MCF 10A (cell line): ENCODE results near the gene VPS37D. TPM values are rescaled to one million over a fixed set of nuclear protein-coding genes. Genes with fewer than 3 reads are reported as not detected.
"Not testable (repeated sequence)": the region's sequence is repeated elsewhere in the genome, so short reads cannot be mapped to it uniquely, and the experiment has no call there.

ENCODE experiments used
- BruUV-seq: library from RNA; stranded (reverse); fragments of 400-500 nt; replicated peaks from 2 replicates; lab custom pipeline; 2021; lab: Mats Ljungman, UMichigan
- CTCF ChIA-PET: fragments of 300-600 bp; sonication (Branson Sonifier 250); formaldehyde crosslinking; extraction: SDS; loops from one replicate; lab custom pipeline; 2021; ENCODE audit warnings: antibody characterized with exemption, inconsistent platforms; lab: Yijun Ruan, JAX
- POLR2A ChIA-PET: fragments of 300-600, 350-650 bp; sonication (Branson Sonifier 250); formaldehyde crosslinking; extraction: SDS; loops from one replicate; lab custom pipeline; 2020; ENCODE audit warnings: antibody characterized with exemption, inconsistent platforms; lab: Yijun Ruan, JAX
- DNase-seq: peaks from one replicate; pipeline ENCODE4 v3.0.0-alpha.2; 2018; ENCODE audit not compliant: unreplicated experiment
- H3K27ac Mint-ChIP-seq: one replicate; pipeline ENCODE4 v1.8.0; 2022; ENCODE audit warnings: mild to moderate bottlenecking, low read depth, mixed read lengths; ENCODE audit not compliant: unreplicated experiment
- H3K27me3 Mint-ChIP-seq: one replicate; pipeline ENCODE4 v1.8.0; 2022; ENCODE audit warnings: mixed read lengths; ENCODE audit not compliant: insufficient read depth, unreplicated experiment
- H3K36me3 Mint-ChIP-seq: one replicate; pipeline ENCODE4 v1.8.0; 2022; ENCODE audit warnings: mild to moderate bottlenecking, moderate library complexity, mixed read lengths; ENCODE audit not compliant: insufficient read depth, unreplicated experiment
- H3K4me1 Mint-ChIP-seq: one replicate; pipeline ENCODE4 v1.8.0; 2022; ENCODE audit warnings: mixed read lengths; ENCODE audit not compliant: insufficient read depth, unreplicated experiment
- H3K4me3 Mint-ChIP-seq: one replicate; pipeline ENCODE4 v1.8.0; 2022; ENCODE audit warnings: mild to moderate bottlenecking, moderate library complexity, mixed read lengths; ENCODE audit not compliant: unreplicated experiment
- H3K9me3 Mint-ChIP-seq: one replicate; pipeline ENCODE4 v1.8.0; 2022; ENCODE audit warnings: mixed read lengths; ENCODE audit not compliant: unreplicated experiment
- CTCF ChIP-seq: fragments of 200-600 bp; IDR thresholded peaks from one replicate; pipeline ENCODE4 v1.8.0; 2022; ENCODE audit warnings: antibody characterized with exemption, mild to moderate bottlenecking; ENCODE audit not compliant: unreplicated experiment
- intact Hi-C: fragments of 100-400 bp; cut with micrococcal nuclease; formaldehyde crosslinking; loops from 2 replicates; pipeline ENCODE4 v1.14.1; 2022
- total RNA-seq: library from RNA; stranded (reverse); gene quantifications from 2 replicates; pipeline ENCODE4 v1.2.3, GENCODE V29; 2022

VPS37D gene
- total RNA-seq, 1 experiment from 2014 or later, result 0.44 TPM

GRCh38 chr7:73659983-73660382 is 7.6 kb upstream of the VPS37D start:
- DNase-seq, result no peak
- H3K27ac Mint-ChIP-seq, result no peak overlapping the region
- intact Hi-C loops, result no loop called here
- H3K27me3 Mint-ChIP-seq, result peaks cover 19% of the 10 kb centered on the region
- H3K4me1 Mint-ChIP-seq, result peaks cover 6% of the 10 kb centered on the region
- no TSS peak for BruUV-seq
- ChIA-PET POLR2A (no interaction called here), CTCF (interaction anchor here (0.9 to 2.3 kb wide), 2 partner anchors 30 to 53 kb away, joined by 3 to 9 read pairs; no protein-coding TSS in a partner anchor)
- H3K36me3 Mint-ChIP-seq, result no peaks in the 10 kb centered on the region
- no peak overlapping the region for H3K4me3 Mint-ChIP-seq
- H3K9me3 Mint-ChIP-seq, result no peaks in the 10 kb centered on the region
- TF ChIP-seq CTCF, result no peak

GRCh38 chr7:73660594-73660993 is 7.0 kb upstream of the VPS37D start:
- CTCF ChIA-PET, H3K36me3 Mint-ChIP-seq, H3K4me3 Mint-ChIP-seq, POLR2A ChIA-PET, H3K9me3 Mint-ChIP-seq, H3K27ac Mint-ChIP-seq, BruUV-seq, intact Hi-C loops: not testable (repeated sequence)
- peaks cover 11% of the 10 kb centered on the region for H3K4me1 Mint-ChIP-seq
- peaks cover 19% of the 10 kb centered on the region for H3K27me3 Mint-ChIP-seq
- DNase-seq, result peak; percentile 14

GRCh38 chr7:73663033-73663432 is 4.6 kb upstream of the VPS37D start:
- no peak for TF ChIP-seq CTCF
- ChIA-PET POLR2A (no interaction called here), CTCF (no interaction called here)
- BruUV-seq, result no TSS peak
- Mint-ChIP-seq H3K4me3 (no peak overlapping the region), H3K9me3 (no peaks in the 10 kb centered on the region), H3K36me3 (no peaks in the 10 kb centered on the region), H3K27me3 (peaks cover 19% of the 10 kb centered on the region), H3K27ac (no peak overlapping the region), H3K4me1 (peaks cover 16% of the 10 kb centered on the region)
- no peak for DNase-seq
- intact Hi-C loops, result no loop called here

GRCh38 chr7:73668103-73668885 is 663 bp downstream of the VPS37D start:
- no TSS peak for BruUV-seq
- POLR2A ChIA-PET, result interaction anchor here (0.7 kb wide), 1 partner anchor 127 kb away, joined by 3 read pairs; no protein-coding TSS in a partner anchor

More at GRCh38 chr7:73668103-73668885, 663 bp downstream of the VPS37D start:
- Mint-ChIP-seq H3K4me3 (peak overlapping the region; percentile 67), H3K36me3 (peaks cover 7% of the 10 kb centered on the region), H3K4me1 (peaks cover 15% of the 10 kb centered on the region), H3K9me3 (no peaks in the 10 kb centered on the region), H3K27me3 (no peaks in the 10 kb centered on the region), H3K27ac (no peak overlapping the region)
- DNase-seq, result no peak
- TF ChIP-seq CTCF, result no peak
- intact Hi-C loops, result loop anchor here (5.0 kb wide), 2 partner anchors 41 to 59 kb away; no protein-coding TSS in a partner anchor
- CTCF ChIA-PET, result interaction anchor here (0.5 to 2.0 kb wide), 21 partner anchors 8 to 188 kb away, joined by 3 to 14 read pairs (median 3); partner anchors contain the start of genes MLXIPL and STX1A
